Stimulated activated CD8-positive, alpha-beta memory T cell treated with anti-CD3 and anti-CD28 coated beads, Interleukin-7, amount 100 ng/mL, for 4 hours (primary cell): ENCODE results near the gene PTPRM.

ENCODE experiments used
- DNase-seq, 2 donors: peaks; one replicate each; pipeline ENCODE4 v3.0.0-alpha.2; 2020; ENCODE audit warnings: low read depth in 2 of 2

PTPRM gene

GRCh38 chr18:8235894-8236293 is 668.8 kb downstream of the PTPRM start:
- no peak for DNase-seq

- no peak for DNase-seq
These were observed 671.4 kb downstream of the PTPRM start for GRCh38 chr18:8238507-8238906.

GRCh38 chr18:8241731-8242130 is 674.6 kb downstream of the PTPRM start:
- DNase-seq = no peak

- no peak for DNase-seq
These were observed 675.1 kb downstream of the PTPRM start for GRCh38 chr18:8242151-8242696.

GRCh38 chr18:8247700-8248099 is 680.6 kb downstream of the PTPRM start:
- DNase-seq = no peak

GRCh38 chr18:8248576-8248975 is 681.5 kb downstream of the PTPRM start:
- no peak for DNase-seq

- no peak for DNase-seq
These were observed 682.7 kb downstream of the PTPRM start for GRCh38 chr18:8249811-8250210.

GRCh38 chr18:8252371-8252770 is 685.3 kb downstream of the PTPRM start:
- DNase-seq = no peak

- no peak for DNase-seq
These were observed 686.8 kb downstream of the PTPRM start for GRCh38 chr18:8253944-8254343.

- DNase-seq = no peak
These were observed 687.5 kb downstream of the PTPRM start for GRCh38 chr18:8254654-8255053.

- no peak for DNase-seq
These were observed 690.8 kb downstream of the PTPRM start for GRCh38 chr18:8257851-8258434.

- DNase-seq = no peak
These were observed 693.2 kb downstream of the PTPRM start for GRCh38 chr18:8260319-8260718.

- DNase-seq = no peak
These were observed 693.7 kb downstream of the PTPRM start for GRCh38 chr18:8260827-8261226.

- no peak for DNase-seq
These were observed 694.6 kb downstream of the PTPRM start for GRCh38 chr18:8261651-8262091.

GRCh38 chr18:8262221-8262620 is 695.1 kb downstream of the PTPRM start:
- DNase-seq = no peak

- no peak for DNase-seq
These were observed 697.0 kb downstream of the PTPRM start for GRCh38 chr18:8264116-8264515.

GRCh38 chr18:8264861-8265411 is 697.8 kb downstream of the PTPRM start:
- no peak for DNase-seq

- DNase-seq = no peak
These were observed 705.1 kb downstream of the PTPRM start for GRCh38 chr18:8272254-8272653.

GRCh38 chr18:8274370-8274769 is 707.3 kb downstream of the PTPRM start:
- no peak for DNase-seq

GRCh38 chr18:8276406-8276805 is 709.3 kb downstream of the PTPRM start:
- DNase-seq = no peak

- DNase-seq = no peak
These were observed 710.2 kb downstream of the PTPRM start for GRCh38 chr18:8277270-8277669.

- DNase-seq = no peak
These were observed 712.2 kb downstream of the PTPRM start for GRCh38 chr18:8279346-8279745.

GRCh38 chr18:8279781-8280330 is 712.7 kb downstream of the PTPRM start:
- no peak for DNase-seq
